Stimulated activated CD8-positive, alpha-beta memory T cell treated with anti-CD3 and anti-CD28 coated beads, Interleukin-4, amount 100 ng/mL, for 4 hours (primary cell): Measurements from ENCODE around the gene UNC13C.

Source experiments
- DNase-seq, 2 donors: peaks; one replicate each; pipeline ENCODE4 v3.0.0-alpha.2; 2020; ENCODE audit warnings: low read depth in 2 of 2, low spot score in 1 of 2

UNC13C gene

GRCh38 chr15:54559405-54560069 is 581.3 kb downstream of the UNC13C start:
- DNase-seq = no peak

- DNase-seq = no peak
These were observed 582.2 kb downstream of the UNC13C start for GRCh38 chr15:54560417-54560816.

GRCh38 chr15:54564166-54564565 is 585.9 kb downstream of the UNC13C start:
- no peak for DNase-seq

GRCh38 chr15:54566654-54567053 is 588.4 kb downstream of the UNC13C start:
- no peak for DNase-seq

GRCh38 chr15:54567408-54568035 is 589.3 kb downstream of the UNC13C start:
- no peak for DNase-seq

GRCh38 chr15:54568381-54568780 is 590.1 kb downstream of the UNC13C start:
- no peak for DNase-seq

- DNase-seq = no peak
These were observed 593.3 kb downstream of the UNC13C start for GRCh38 chr15:54571576-54571975.

- DNase-seq = no peak
These were observed 597.3 kb downstream of the UNC13C start for GRCh38 chr15:54575586-54575985.

GRCh38 chr15:54576298-54576935 is 598.2 kb downstream of the UNC13C start:
- no peak for DNase-seq

GRCh38 chr15:54577476-54578250 is 599.4 kb downstream of the UNC13C start:
- DNase-seq = no peak

- DNase-seq = no peak
These were observed 601.6 kb downstream of the UNC13C start for GRCh38 chr15:54579855-54580254.

GRCh38 chr15:54580643-54581042 is 602.4 kb downstream of the UNC13C start:
- DNase-seq = no peak

- no peak for DNase-seq
These were observed 604.8 kb downstream of the UNC13C start for GRCh38 chr15:54582863-54583643.

GRCh38 chr15:54585063-54585462 is 606.8 kb downstream of the UNC13C start:
- no peak for DNase-seq

GRCh38 chr15:54594115-54594514 is 615.9 kb downstream of the UNC13C start:
- no peak for DNase-seq

- no peak for DNase-seq
These were observed 621.1 kb downstream of the UNC13C start for GRCh38 chr15:54599386-54599785.

- no peak for DNase-seq
These were observed 626.8 kb downstream of the UNC13C start for GRCh38 chr15:54605043-54605442.

GRCh38 chr15:54605556-54605955 is 627.3 kb downstream of the UNC13C start:
- no peak for DNase-seq

- no peak for DNase-seq
These were observed 630.9 kb downstream of the UNC13C start for GRCh38 chr15:54608876-54609835.

GRCh38 chr15:54618120-54618519 is 639.9 kb downstream of the UNC13C start:
- DNase-seq = no peak
